ENCODE results near the gene ATAD2B. TPM values are rescaled to one million over a fixed set of nuclear protein-coding genes. Genes with fewer than 3 reads are reported as not detected.

Gene ATAD2B
- total and polyA plus RNA-seq, 2 donors (not counting 1 experiment from before 2014, with no cell fraction given), result 3.6 to 11.4 TPM

- Histone ChIP-seq H3K27ac (ENCODE audit: insufficient read depth, low read length) (no peak overlapping the region), H3K4me3 (replicated peaks in 1 of 4; ENCODE audit: control extremely low read depth in 1 of 4, insufficient read depth in 1 of 4, low read depth in 3 of 4, low read length in 4 of 4) (no peak overlapping the region), H3K79me2 (ENCODE audit: control insufficient read depth, insufficient read depth, low read length) (peaks cover 27% of the 10 kb centered on the region), H3K9me3 (ENCODE audit: control insufficient read depth, insufficient read depth, low read depth, low read length) (no peaks in the 10 kb centered on the region), H2AFZ (ENCODE audit: low read length) (no peak overlapping the region), H3K27me3 (ENCODE audit: control insufficient read depth, insufficient read depth, low read length) (no peaks in the 10 kb centered on the region), H3K36me3 (ENCODE audit: control insufficient read depth, insufficient read depth, low read length) (no peaks in the 10 kb centered on the region), H3K9ac (ENCODE audit: insufficient read depth, low read length) (no peak overlapping the region), H3K4me1 (ENCODE audit: control insufficient read depth, extremely low read depth, insufficient read depth, low read length) (peaks cover 4% of the 10 kb centered on the region), H4K20me1 (ENCODE audit: control insufficient read depth, extremely low read depth, insufficient read depth, low read length) (no peaks in the 10 kb centered on the region), H3K4me2 (ENCODE audit: extremely low read depth, insufficient read depth, low read length) (no peak overlapping the region)
- TF ChIP-seq CTCF (conservative IDR thresholded peaks at IDR 0.05 in 1 of 2, IDR thresholded peaks at IDR 0.05 in 1 of 2; ENCODE audit: low read depth in 1 of 2, low read length in 2 of 2), result no peak
- no peak for TF ChIP-seq EZH2 (IDR thresholded peaks at IDR 0.05; ENCODE audit: low read length, missing control alignments)
- peak in 1 of 2 donors; percentile 28 for DNase-seq (ENCODE audit: low read depth in 2 of 2)
These were observed 18.1 kb upstream of the ATAD2B start for GRCh38 chr2:23944976-23945375.

GRCh38 chr2:23944527-23944926 is 17.6 kb upstream of the ATAD2B start:
- Histone ChIP-seq H4K20me1 (ENCODE audit: control insufficient read depth, extremely low read depth, insufficient read depth, low read length) (no peaks in the 10 kb centered on the region), H3K4me3 (replicated peaks in 1 of 4; ENCODE audit: control extremely low read depth in 1 of 4, insufficient read depth in 1 of 4, low read depth in 3 of 4, low read length in 4 of 4) (no peak overlapping the region), H3K27ac (ENCODE audit: insufficient read depth, low read length) (no peak overlapping the region), H3K9me3 (ENCODE audit: control insufficient read depth, insufficient read depth, low read depth, low read length) (no peaks in the 10 kb centered on the region), H3K79me2 (ENCODE audit: control insufficient read depth, insufficient read depth, low read length) (peaks cover 27% of the 10 kb centered on the region), H2AFZ (ENCODE audit: low read length) (no peak overlapping the region), H3K27me3 (ENCODE audit: control insufficient read depth, insufficient read depth, low read length) (no peaks in the 10 kb centered on the region), H3K9ac (ENCODE audit: insufficient read depth, low read length) (no peak overlapping the region), H3K4me1 (ENCODE audit: control insufficient read depth, extremely low read depth, insufficient read depth, low read length) (peaks cover 4% of the 10 kb centered on the region), H3K36me3 (ENCODE audit: control insufficient read depth, insufficient read depth, low read length) (no peaks in the 10 kb centered on the region), H3K4me2 (ENCODE audit: extremely low read depth, insufficient read depth, low read length) (no peak overlapping the region)
- DNase-seq (ENCODE audit: low read depth in 2 of 2), result no peak
- TF ChIP-seq CTCF (conservative IDR thresholded peaks at IDR 0.05 in 1 of 2, IDR thresholded peaks at IDR 0.05 in 1 of 2; ENCODE audit: low read depth in 1 of 2, low read length in 2 of 2) (no peak), EZH2 (IDR thresholded peaks at IDR 0.05; ENCODE audit: low read length, missing control alignments) (no peak)

GRCh38 chr2:23943666-23944065 is 16.7 kb upstream of the ATAD2B start:
- Histone ChIP-seq H3K27ac (ENCODE audit: insufficient read depth, low read length) (no peak overlapping the region), H2AFZ (ENCODE audit: low read length) (no peak overlapping the region), H3K4me3 (replicated peaks in 1 of 4; ENCODE audit: control extremely low read depth in 1 of 4, insufficient read depth in 1 of 4, low read depth in 3 of 4, low read length in 4 of 4) (no peak overlapping the region), H3K27me3 (ENCODE audit: control insufficient read depth, insufficient read depth, low read length) (no peaks in the 10 kb centered on the region), H3K36me3 (ENCODE audit: control insufficient read depth, insufficient read depth, low read length) (no peaks in the 10 kb centered on the region), H3K4me1 (ENCODE audit: control insufficient read depth, extremely low read depth, insufficient read depth, low read length) (peaks cover 4% of the 10 kb centered on the region), H3K9ac (ENCODE audit: insufficient read depth, low read length) (no peak overlapping the region), H3K79me2 (ENCODE audit: control insufficient read depth, insufficient read depth, low read length) (peaks cover 27% of the 10 kb centered on the region), H3K4me2 (ENCODE audit: extremely low read depth, insufficient read depth, low read length) (no peak overlapping the region), H4K20me1 (ENCODE audit: control insufficient read depth, extremely low read depth, insufficient read depth, low read length) (no peaks in the 10 kb centered on the region), H3K9me3 (ENCODE audit: control insufficient read depth, insufficient read depth, low read depth, low read length) (no peaks in the 10 kb centered on the region)
- no peak for TF ChIP-seq CTCF (conservative IDR thresholded peaks at IDR 0.05 in 1 of 2, IDR thresholded peaks at IDR 0.05 in 1 of 2; ENCODE audit: low read depth in 1 of 2, low read length in 2 of 2)
- TF ChIP-seq EZH2 (IDR thresholded peaks at IDR 0.05; ENCODE audit: low read length, missing control alignments), result no peak
- no peak for DNase-seq (ENCODE audit: low read depth in 2 of 2)

All from fibroblast of lung (primary cell).